HG02763 (cell line): ENCODE measurements around the gene GASK1A.
"Not testable (repeated sequence)": the region's sequence is repeated elsewhere in the genome, so short reads cannot be mapped to it uniquely, and the experiment has no call there.

Experiments
- ATAC-seq: cut with Tn5 transposase; IDR thresholded peaks from one replicate; pipeline ENCODE4 v1.9.1; 2021; ENCODE audit warnings: mild to moderate bottlenecking, moderate library complexity; ENCODE audit not compliant: unreplicated experiment

GASK1A gene

DNA sequence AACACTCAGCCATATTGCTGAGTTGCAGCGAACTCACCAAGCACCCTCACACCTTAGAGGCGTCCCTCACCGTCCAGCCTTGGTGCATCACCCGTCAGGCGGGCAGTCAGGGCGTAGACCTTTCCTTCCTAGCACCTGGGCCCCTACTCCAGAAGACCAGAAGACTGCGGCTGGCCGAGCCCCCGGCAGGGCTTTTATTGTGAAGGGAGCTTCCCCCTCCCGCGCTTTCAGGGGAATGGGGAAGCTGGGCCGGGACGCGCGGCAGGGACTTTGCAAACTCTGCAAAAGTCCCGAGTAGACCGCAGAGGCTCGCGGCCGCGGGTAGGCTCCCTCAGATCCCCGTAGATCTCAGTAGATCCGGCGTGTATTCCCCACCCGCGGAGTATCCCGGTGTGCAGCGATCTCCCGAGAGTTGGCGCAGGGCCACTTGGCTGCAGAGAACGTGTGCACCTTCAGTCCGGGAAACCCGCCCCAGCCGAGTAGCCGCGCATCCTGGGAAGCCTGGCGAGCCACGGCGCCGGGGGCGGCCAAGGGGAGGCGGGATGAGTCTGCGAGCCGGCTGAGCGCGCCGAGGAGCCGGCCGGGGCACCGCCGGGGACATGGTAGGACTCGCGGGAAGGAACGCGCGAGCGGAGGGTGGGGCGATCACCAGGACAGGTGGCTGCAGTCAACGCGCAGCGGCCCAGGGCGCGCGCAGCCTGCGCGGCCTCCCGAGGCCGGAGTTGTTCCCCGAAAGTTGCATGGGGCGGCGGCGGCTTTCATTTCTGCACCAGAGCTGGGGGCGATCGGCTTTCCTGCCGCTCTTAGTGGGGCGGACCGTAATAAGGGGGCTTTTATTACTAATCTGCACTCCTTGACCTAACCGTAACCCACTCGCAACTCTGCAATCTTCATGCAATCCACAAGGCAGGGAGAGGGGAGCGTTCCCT, at the start of gene GASK1A:
Gene GASK1A, plus strand, starts transcription at position 268 of the 929 bp plus-strand sequence. Its CDS starts 332 bp downstream, at position 600.
- no peak for ATAC-seq

DNA sequence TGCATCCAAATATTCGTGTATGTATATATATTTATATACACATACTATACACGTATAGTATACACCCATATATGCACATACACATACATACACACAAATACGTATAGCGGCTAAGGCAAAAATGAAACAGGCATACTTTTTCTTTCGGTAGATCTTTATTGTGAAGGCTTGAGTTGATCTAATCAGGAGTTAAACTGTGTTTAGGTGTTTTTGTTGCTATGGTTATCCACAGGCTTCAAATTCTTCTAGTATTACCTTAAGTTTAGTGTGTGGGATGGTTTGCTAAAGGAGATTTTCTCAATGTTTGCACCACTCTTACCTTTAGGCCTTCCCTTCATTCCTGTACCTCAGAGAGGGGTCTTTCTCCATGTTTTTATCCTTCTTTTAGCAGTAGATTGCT, 45.0 kb upstream of the GASK1A start:
- ATAC-seq: no peak

DNA sequence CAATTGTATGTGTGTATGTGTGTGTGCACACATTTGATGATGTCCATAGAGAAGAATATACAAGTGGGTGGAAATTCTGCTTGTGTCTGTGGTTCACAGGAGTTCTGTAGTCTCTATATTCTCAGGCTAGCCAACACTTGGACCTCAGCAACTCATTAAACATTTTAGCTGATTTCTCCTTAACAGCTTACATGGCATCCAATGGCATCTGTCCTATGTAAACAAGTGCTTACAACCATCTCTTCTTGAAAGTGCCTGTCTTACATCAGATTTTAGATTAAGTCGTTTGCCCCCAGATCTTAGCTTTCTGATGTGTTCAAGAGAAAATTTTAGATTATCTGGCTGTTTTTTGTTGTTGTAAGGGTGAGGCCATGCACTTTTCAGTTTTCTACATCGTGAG, 44.2 kb upstream of the GASK1A start:
- no peak for ATAC-seq

DNA sequence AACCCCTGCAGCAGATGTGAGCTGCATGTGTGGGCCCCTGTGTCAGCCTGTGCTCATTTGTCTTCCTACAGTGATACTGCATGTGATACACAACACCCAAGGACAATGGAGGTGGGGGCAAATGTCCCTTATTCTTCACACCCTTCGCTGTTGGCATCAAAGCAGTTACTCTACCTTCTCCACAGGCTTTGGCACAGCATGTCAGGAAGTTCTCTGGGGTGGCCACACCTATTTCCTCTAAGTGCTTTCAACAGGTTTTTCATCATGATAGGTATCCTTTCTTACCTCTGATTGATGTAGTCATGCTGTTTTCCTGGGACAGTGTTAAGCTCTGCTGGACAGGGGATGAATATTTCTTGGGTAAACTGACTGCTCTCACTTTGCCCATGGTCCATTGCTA, 43.6 kb upstream of the GASK1A start:
- ATAC-seq: no peak

DNA sequence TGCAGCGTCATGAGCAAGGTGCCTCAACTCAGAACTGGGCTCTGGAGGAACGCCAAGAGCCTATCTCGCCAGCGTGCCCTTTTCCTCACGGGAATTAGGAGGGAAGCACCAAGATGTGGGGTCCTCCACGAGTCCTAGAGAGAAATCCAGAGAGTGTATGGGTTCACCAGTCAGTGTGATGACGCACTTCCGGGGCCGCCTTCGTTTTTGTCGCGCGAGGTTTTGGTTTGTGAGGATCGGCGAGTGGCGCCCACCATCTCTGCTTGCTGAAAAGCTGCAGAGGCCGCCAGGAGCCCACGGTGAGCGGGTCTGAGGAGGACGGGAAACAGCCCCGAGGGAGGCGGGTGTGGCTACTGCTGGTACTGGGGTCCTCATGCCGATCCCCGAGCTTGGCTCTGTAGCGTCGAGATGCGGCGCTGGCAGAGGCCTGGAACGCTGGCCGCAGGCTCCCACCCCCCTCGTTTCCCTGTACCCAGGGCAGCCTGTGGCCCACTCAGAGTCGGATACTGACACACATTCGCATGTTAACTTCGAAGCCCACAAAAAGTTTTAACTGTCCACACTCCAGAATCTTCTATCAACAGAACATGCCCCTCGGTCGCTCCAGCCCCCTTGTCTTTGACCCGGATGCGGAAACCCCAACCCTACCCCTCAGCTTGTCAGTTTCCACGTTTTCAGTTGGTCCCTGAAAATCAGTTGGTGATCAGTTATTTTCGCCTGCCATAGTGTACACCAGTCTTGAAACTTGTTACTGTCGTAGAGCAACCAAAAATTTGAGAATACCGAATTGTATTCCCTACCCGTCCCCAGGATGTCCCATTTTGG, 42.7 kb upstream of the GASK1A start:
- ATAC-seq: no peak

DNA sequence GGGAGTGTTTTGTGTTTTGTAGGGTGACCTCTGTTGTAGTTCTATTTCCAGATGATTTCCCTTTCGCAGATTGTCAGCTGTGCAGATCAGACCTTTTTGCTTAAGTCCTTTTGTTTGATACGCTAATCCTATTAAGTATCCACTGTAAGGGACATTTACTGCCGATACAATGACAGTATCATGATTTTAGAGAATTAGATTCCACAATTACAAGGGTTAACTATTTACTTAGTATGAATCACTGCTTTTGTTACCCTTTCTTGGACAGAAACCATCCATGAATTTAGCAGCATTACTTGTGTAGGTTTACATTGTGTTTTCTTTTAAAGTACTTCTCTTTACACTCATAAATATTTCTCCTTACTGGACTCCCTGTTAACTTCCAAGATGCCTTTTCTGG, 41.8 kb upstream of the GASK1A start:
- ATAC-seq: no peak

GRCh38 chr3:42942693-42943092, 36.4 kb upstream of the GASK1A start:
- no peak for ATAC-seq

DNA sequence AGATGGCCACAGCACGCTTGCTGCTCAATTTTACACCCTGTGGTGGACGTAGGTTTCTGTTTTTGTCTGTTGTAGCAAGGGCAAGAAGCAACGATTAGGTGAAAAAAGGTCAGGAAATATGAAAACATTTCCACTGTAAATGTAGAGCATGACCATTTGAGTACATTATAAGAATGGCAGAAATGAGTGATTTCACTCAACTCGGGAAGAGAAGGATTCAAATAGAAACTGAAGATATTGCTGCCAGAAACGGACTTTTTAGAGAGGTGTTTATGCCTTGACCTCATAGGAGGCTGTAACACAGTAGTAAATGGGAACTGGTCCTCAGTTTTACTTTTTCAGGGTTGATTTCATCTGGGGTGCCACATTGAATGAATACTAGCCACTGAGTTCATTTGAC, 33.1 kb upstream of the GASK1A start:
- no peak for ATAC-seq

GRCh38 chr3:42957573-42957972, 21.5 kb upstream of the GASK1A start:
- ATAC-seq: no peak

GRCh38 chr3:42960282-42960681, 18.8 kb upstream of the GASK1A start:
- no peak for ATAC-seq

GRCh38 chr3:42960786-42961185, 18.3 kb upstream of the GASK1A start:
- ATAC-seq: no peak

- no peak for ATAC-seq
These were observed 17.5 kb upstream of the GASK1A start for GRCh38 chr3:42961633-42962032.

DNA sequence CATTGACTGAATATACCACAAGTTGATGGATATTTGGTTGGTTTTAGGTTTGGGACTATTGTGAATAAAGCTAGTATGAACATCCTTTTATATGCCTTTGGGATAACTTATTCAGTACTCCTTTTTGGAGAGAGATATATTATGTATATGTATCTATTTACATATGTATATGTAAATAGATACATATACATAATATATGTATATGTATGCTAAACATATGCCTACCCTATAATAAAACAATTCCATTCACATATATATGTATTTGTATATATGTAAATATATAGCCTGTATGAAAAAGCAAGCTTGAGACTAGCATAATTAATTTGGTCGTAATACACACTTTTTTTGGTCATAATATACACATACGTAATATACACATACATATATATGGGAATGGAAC, 15.8 kb upstream of the GASK1A start:
- ATAC-seq: no peak

GRCh38 chr3:42964266-42964665, 14.8 kb upstream of the GASK1A start:
- no peak for ATAC-seq

- no peak for ATAC-seq
These were observed 8.6 kb upstream of the GASK1A start for GRCh38 chr3:42970557-42970956.

DNA sequence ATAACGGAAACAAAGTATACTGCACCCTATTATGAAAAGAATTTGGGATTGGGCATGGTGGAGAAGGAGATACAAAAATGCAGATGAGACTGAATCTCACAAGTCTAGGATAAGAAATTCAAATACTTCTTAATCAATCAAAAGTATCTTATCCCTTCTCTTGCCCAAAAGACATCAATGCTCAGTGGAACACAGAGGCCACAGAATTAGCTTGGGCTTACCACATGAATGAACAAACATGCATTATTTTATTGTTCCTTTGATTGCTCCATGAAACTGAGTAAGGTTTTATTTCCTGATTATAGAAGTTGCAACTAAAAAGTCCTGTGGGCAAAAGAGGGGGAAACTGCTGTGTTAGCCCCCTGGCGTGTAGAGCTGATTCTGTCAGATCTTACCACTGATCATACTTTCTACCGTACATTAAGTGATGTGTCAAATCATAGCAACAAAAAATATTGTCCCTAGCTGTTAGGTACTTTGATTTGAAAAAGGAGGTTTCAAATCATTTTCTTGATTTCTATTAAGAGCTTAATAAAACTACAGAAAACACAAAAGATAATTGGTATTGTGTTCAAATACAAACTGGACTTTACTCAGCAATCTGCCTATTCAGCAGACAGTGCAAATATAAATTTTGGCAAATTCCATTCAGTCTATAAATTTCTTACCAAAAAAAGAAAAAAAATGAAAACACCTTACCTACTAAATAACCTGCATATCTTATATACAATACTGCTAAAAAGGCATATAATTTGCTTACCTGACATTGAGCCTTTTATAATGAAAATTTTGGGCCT, 7.9 kb upstream of the GASK1A start:
- no peak for ATAC-seq

GRCh38 chr3:42974906-42975305, 4.2 kb upstream of the GASK1A start:
- not testable (repeated sequence) for ATAC-seq

DNA sequence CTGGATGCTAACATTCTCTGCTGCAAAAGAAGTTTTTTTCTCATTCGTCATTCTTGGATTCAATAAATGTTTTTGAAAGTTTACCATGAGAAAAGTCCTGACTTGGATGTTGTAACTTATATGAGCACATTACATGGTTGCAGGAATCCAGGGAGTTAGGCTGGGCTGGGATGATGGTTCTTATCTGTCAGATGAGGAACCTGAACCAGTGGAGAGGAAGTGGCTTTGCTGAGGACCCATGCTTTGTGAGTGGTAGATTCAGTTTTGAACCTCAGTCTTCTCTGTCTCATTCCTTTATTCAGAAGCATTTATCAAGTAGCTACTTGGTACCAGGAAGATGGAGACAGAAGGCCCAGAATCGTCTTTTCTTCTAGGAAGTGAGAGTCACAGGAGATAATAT, 3.7 kb upstream of the GASK1A start:
- ATAC-seq: no peak

DNA sequence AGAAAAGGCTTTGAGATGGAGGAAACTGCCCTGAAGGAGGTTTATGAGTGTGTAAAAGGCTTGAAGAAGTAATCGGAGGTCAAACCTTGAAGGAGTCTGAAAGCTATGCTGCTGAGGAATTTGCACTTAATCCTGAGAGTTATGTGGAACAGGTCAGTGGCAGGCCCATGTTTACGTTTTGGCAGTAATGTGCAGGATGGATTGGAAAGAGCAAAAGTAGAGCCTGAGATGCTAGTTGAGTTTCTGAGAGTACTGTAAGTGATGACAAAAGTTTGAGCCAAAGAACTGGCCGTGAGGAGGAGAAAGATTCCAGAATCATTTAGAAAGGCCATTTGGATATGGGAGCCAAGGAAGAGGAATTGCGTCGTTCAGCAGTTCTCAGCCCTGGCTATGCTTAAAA, 3.2 kb upstream of the GASK1A start:
- no peak for ATAC-seq

GRCh38 chr3:42980209-42980608, 1.1 kb downstream of the GASK1A start:
- no peak for ATAC-seq

- ATAC-seq: no peak
These were observed 1.8 kb downstream of the GASK1A start for GRCh38 chr3:42980909-42981308.
